ENCODE results near the gene SYNE2. TPM values are rescaled to one million over a fixed set of nuclear protein-coding genes. Genes with fewer than 3 reads are reported as not detected.
A peak's percentile ranks its signal among the peaks of the same experiment; 100 is the strongest.

Gene SYNE2
- total and polyA plus RNA-seq, 4 donors, result 12.0 to 79.9 (median 19.5) TPM

DNA sequence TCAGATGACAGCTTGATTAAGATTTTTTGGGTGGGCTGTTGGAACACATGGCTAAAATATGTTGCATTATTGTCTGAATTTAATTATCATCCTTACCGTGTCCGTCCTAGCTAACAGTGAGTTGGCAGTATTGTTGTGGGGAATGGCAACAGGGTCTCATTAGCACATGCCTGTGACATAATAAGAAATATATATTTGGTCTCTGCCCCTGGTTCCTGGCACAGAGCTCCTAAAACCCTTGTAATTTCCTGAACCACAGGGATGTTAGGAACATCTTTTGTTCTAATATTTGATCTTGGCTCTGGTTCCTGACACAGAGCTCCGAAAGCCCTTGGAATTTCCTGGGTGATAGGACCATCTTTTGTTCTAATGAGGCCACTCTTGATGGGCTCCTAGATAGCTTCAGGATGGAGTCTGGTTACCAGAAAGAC is 76.0 kb downstream of the SYNE2 start:
- 82% methylated on average over 3 of the region's 3 CpGs for WGBS
- Histone ChIP-seq H3K4me1 (ENCODE audit: control insufficient read depth in 4 of 4, insufficient read depth in 4 of 4, low read length in 3 of 4) (peaks cover 0 to 3% (median under 1%) of the 10 kb centered on the region in 4 donors), H3K36me3 (ENCODE audit: control insufficient read depth in 4 of 4, insufficient read depth in 3 of 4, low read depth in 1 of 4, low read length in 3 of 4) (no peaks in the 10 kb centered on the region), H3K9ac (ENCODE audit: low read depth in 1 of 2, low read length in 2 of 2) (no peak overlapping the region), H3K27ac (ENCODE audit: low read depth in 1 of 2, low read length in 2 of 2) (no peak overlapping the region), H3K27me3 (ENCODE audit: control insufficient read depth in 4 of 4, insufficient read depth in 4 of 4, low read length in 3 of 4) (no peaks in the 10 kb centered on the region), H3K9me3 (ENCODE audit: control insufficient read depth in 4 of 4, low read length in 3 of 4) (no peaks in the 10 kb centered on the region), H3K4me3 (ENCODE audit: low read depth in 1 of 3, low read length in 3 of 3) (no peak overlapping the region)
- TF ChIP-seq FOXA1 (IDR thresholded peaks at IDR 0.05) (no peak), FOXA2 (IDR thresholded peaks at IDR 0.05) (no peak), HNF4A (conservative IDR thresholded peaks at IDR 0.05) (no peak), YY1 (IDR thresholded peaks at IDR 0.05) (no peak), SP1 (IDR thresholded peaks at IDR 0.05) (no peak)
- TF ChIP-seq, protein P1, sequence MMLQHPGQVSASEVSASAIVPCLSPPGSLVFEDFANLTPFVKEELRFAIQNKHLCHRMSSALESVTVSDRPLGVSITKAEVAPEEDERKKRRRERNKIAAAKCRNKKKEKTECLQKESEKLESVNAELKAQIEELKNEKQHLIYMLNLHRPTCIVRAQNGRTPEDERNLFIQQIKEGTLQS (IDR thresholded peaks at IDR 0.05), result no peak
- TF ChIP-seq, protein P2, sequence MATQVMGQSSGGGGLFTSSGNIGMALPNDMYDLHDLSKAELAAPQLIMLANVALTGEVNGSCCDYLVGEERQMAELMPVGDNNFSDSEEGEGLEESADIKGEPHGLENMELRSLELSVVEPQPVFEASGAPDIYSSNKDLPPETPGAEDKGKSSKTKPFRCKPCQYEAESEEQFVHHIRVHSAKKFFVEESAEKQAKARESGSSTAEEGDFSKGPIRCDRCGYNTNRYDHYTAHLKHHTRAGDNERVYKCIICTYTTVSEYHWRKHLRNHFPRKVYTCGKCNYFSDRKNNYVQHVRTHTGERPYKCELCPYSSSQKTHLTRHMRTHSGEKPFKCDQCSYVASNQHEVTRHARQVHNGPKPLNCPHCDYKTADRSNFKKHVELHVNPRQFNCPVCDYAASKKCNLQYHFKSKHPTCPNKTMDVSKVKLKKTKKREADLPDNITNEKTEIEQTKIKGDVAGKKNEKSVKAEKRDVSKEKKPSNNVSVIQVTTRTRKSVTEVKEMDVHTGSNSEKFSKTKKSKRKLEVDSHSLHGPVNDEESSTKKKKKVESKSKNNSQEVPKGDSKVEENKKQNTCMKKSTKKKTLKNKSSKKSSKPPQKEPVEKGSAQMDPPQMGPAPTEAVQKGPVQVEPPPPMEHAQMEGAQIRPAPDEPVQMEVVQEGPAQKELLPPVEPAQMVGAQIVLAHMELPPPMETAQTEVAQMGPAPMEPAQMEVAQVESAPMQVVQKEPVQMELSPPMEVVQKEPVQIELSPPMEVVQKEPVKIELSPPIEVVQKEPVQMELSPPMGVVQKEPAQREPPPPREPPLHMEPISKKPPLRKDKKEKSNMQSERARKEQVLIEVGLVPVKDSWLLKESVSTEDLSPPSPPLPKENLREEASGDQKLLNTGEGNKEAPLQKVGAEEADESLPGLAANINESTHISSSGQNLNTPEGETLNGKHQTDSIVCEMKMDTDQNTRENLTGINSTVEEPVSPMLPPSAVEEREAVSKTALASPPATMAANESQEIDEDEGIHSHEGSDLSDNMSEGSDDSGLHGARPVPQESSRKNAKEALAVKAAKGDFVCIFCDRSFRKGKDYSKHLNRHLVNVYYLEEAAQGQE (IDR thresholded peaks at IDR 0.05), result no peak
- TF ChIP-seq, protein P3, sequence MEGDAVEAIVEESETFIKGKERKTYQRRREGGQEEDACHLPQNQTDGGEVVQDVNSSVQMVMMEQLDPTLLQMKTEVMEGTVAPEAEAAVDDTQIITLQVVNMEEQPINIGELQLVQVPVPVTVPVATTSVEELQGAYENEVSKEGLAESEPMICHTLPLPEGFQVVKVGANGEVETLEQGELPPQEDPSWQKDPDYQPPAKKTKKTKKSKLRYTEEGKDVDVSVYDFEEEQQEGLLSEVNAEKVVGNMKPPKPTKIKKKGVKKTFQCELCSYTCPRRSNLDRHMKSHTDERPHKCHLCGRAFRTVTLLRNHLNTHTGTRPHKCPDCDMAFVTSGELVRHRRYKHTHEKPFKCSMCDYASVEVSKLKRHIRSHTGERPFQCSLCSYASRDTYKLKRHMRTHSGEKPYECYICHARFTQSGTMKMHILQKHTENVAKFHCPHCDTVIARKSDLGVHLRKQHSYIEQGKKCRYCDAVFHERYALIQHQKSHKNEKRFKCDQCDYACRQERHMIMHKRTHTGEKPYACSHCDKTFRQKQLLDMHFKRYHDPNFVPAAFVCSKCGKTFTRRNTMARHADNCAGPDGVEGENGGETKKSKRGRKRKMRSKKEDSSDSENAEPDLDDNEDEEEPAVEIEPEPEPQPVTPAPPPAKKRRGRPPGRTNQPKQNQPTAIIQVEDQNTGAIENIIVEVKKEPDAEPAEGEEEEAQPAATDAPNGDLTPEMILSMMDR (IDR thresholded peaks at IDR 0.05; ENCODE audit: low read depth, low read length, missing input control), result no peak
- TF ChIP-seq, protein P4, sequence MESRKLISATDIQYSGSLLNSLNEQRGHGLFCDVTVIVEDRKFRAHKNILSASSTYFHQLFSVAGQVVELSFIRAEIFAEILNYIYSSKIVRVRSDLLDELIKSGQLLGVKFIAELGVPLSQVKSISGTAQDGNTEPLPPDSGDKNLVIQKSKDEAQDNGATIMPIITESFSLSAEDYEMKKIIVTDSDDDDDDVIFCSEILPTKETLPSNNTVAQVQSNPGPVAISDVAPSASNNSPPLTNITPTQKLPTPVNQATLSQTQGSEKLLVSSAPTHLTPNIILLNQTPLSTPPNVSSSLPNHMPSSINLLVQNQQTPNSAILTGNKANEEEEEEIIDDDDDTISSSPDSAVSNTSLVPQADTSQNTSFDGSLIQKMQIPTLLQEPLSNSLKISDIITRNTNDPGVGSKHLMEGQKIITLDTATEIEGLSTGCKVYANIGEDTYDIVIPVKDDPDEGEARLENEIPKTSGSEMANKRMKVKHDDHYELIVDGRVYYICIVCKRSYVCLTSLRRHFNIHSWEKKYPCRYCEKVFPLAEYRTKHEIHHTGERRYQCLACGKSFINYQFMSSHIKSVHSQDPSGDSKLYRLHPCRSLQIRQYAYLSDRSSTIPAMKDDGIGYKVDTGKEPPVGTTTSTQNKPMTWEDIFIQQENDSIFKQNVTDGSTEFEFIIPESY (IDR thresholded peaks at IDR 0.05), result no peak
- no peak for DNase-seq (ENCODE audit: low spot score)

DNA sequence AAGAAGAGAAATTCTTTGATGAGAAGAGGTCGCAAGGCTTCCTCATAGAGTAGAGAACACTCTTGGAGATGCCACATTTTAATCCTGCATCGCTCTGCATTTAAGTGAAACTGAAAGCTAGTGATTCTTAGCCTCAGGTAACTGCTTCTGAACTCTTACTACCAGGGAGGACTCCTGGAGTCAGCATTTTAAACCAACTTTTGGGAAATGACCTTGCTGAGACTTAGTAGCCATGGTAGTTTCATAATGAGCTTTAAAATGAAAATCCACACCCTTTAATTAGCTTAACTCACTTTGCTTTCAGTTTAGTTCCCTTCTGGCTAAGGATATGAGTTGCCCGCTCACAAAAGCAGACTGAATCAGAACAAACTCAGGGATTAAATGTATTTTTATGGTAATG is 80.3 kb downstream of the SYNE2 start:
- peaks cover 0 to 3% (median under 1%) of the 10 kb centered on the region in 4 donors for H3K4me1 ChIP-seq (ENCODE audit: control insufficient read depth in 4 of 4, insufficient read depth in 4 of 4, low read length in 3 of 4)
- H3K9ac ChIP-seq (ENCODE audit: low read depth in 1 of 2, low read length in 2 of 2), result no peak overlapping the region
- no peaks in the 10 kb centered on the region for H3K36me3 ChIP-seq (ENCODE audit: control insufficient read depth in 4 of 4, insufficient read depth in 3 of 4, low read depth in 1 of 4, low read length in 3 of 4)
- peak overlapping the region in 1 of 2 donors; percentile 42 for H3K27ac ChIP-seq (ENCODE audit: low read depth in 1 of 2, low read length in 2 of 2)
- 81% methylated on average over 3 of the region's 3 CpGs for WGBS
- H3K4me3 ChIP-seq (ENCODE audit: low read depth in 1 of 3, low read length in 3 of 3), result peak overlapping the region in 1 of 3 donors; percentile 2
- H3K27me3 ChIP-seq (ENCODE audit: control insufficient read depth in 4 of 4, insufficient read depth in 4 of 4, low read length in 3 of 4), result no peaks in the 10 kb centered on the region
- no peak for TF ChIP-seq FOXA2 (IDR thresholded peaks at IDR 0.05)
- DNase-seq (ENCODE audit: low spot score), result no peak
- H3K9me3 ChIP-seq (ENCODE audit: control insufficient read depth in 4 of 4, low read length in 3 of 4), result no peaks in the 10 kb centered on the region

DNA sequence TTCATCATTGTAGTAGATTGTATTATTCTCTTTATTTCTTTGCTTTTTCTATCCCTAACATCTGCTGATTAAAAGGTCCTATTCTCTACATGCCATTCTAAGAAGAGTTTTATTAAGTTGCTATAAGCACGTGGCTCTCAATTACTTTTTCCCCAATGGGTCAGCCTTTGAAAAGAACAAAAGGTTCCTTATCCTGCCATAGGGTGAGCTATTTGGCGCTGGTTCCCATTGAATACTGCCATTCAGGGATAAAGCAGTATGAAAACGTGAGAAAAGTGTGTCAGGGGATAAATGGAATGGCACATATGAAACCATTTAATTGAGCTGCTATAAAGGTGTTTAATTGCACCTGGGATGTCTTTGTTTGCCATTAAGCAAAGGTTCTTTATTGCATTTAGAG is 80.9 kb downstream of the SYNE2 start:
- WGBS, result 84% methylated on average over 3 of the region's 3 CpGs
- Histone ChIP-seq H3K9ac (ENCODE audit: low read depth in 1 of 2, low read length in 2 of 2) (no peak overlapping the region), H3K27ac (ENCODE audit: low read depth in 1 of 2, low read length in 2 of 2) (no peak overlapping the region), H3K4me3 (ENCODE audit: low read depth in 1 of 3, low read length in 3 of 3) (no peak overlapping the region), H3K9me3 (ENCODE audit: control insufficient read depth in 4 of 4, low read length in 3 of 4) (no peaks in the 10 kb centered on the region), H3K36me3 (ENCODE audit: control insufficient read depth in 4 of 4, insufficient read depth in 3 of 4, low read depth in 1 of 4, low read length in 3 of 4) (no peaks in the 10 kb centered on the region), H3K4me1 (ENCODE audit: control insufficient read depth in 4 of 4, insufficient read depth in 4 of 4, low read length in 3 of 4) (peaks cover 0 to 3% (median under 1%) of the 10 kb centered on the region in 4 donors), H3K27me3 (ENCODE audit: control insufficient read depth in 4 of 4, insufficient read depth in 4 of 4, low read length in 3 of 4) (no peaks in the 10 kb centered on the region)
- no peak for DNase-seq (ENCODE audit: low spot score)
- TF ChIP-seq, protein P1 (IDR thresholded peaks at IDR 0.05), result no peak
- no peak for TF ChIP-seq FOXA1 (IDR thresholded peaks at IDR 0.05)
- TF ChIP-seq JUND (IDR thresholded peaks at IDR 0.05), result no peak
- no peak for TF ChIP-seq FOXA2 (IDR thresholded peaks at IDR 0.05)
- TF ChIP-seq HNF4G (IDR thresholded peaks at IDR 0.05), result no peak
- TF ChIP-seq, protein P2 (IDR thresholded peaks at IDR 0.05), result no peak

All from liver (tissue), 9 donors.